Measurements from ENCODE around the gene TEAD1.

TEAD1 gene

GRCh38 chr11:12949453-12949852, 275.2 kb downstream of the TEAD1 start:
- no peak for DNase-seq (ENCODE audit: low read depth)
- TF ChIP-seq, protein P1, sequence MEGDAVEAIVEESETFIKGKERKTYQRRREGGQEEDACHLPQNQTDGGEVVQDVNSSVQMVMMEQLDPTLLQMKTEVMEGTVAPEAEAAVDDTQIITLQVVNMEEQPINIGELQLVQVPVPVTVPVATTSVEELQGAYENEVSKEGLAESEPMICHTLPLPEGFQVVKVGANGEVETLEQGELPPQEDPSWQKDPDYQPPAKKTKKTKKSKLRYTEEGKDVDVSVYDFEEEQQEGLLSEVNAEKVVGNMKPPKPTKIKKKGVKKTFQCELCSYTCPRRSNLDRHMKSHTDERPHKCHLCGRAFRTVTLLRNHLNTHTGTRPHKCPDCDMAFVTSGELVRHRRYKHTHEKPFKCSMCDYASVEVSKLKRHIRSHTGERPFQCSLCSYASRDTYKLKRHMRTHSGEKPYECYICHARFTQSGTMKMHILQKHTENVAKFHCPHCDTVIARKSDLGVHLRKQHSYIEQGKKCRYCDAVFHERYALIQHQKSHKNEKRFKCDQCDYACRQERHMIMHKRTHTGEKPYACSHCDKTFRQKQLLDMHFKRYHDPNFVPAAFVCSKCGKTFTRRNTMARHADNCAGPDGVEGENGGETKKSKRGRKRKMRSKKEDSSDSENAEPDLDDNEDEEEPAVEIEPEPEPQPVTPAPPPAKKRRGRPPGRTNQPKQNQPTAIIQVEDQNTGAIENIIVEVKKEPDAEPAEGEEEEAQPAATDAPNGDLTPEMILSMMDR (IDR thresholded peaks at IDR 0.05; ENCODE audit: control insufficient read depth, insufficient read depth, low read depth, low read length, missing control alignments) = no peak
- no peak overlapping the region for H3K4me3 ChIP-seq (ENCODE audit: control insufficient read depth, low read depth, low read length)

DNA sequence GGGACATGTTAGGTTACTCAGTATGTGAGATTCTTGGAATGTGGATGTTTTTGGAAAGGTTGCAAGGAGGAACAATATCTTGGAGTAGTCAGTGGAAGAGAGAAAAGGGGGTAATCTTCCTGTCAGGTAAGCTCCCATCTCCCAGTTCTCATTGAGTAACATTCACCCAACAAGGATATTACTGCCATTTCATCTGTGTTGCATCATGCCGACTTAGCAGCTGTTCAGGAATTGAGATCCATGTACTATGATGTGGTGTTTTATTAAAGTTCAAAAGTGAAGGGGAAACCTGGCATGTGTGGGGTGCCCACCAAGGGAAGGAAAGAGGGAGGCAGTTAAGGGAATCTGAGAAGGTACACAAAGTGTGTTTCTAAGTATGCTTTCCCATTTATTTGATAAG, 276.4 kb downstream of the TEAD1 start:
- no peak overlapping the region for H3K4me3 ChIP-seq (ENCODE audit: control insufficient read depth, low read depth, low read length)
- DNase-seq (ENCODE audit: low read depth) = no peak
- TF ChIP-seq, protein P1 (IDR thresholded peaks at IDR 0.05; ENCODE audit: control insufficient read depth, insufficient read depth, low read depth, low read length, missing control alignments) = no peak

- TF ChIP-seq, protein P1 (IDR thresholded peaks at IDR 0.05; ENCODE audit: control insufficient read depth, insufficient read depth, low read depth, low read length, missing control alignments) = no peak
- no peak for DNase-seq (ENCODE audit: low read depth)
- H3K4me3 ChIP-seq (ENCODE audit: control insufficient read depth, low read depth, low read length) = no peak overlapping the region
These were observed 277.2 kb downstream of the TEAD1 start for GRCh38 chr11:12951376-12951775.

DNA sequence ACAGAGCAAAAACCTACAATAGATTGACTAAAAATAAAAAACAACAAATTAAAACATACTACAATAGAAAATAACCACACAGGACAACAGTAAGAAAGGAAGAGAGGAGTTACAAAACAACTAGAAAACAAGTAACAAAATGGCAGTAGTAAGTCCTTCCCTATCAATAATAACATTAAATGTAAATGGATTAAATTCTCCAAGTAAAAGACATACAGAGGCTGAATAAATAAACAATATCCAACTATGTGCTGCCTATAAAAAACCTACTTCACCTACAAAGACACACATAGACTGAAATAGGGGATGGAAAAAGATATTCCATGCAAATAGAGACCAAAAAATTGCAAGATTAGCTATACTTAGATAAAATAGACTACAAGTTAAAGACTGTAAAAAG, 277.9 kb downstream of the TEAD1 start:
- no peak for DNase-seq (ENCODE audit: low read depth)
- no peak overlapping the region for H3K4me3 ChIP-seq (ENCODE audit: control insufficient read depth, low read depth, low read length)
- TF ChIP-seq, protein P1 (IDR thresholded peaks at IDR 0.05; ENCODE audit: control insufficient read depth, insufficient read depth, low read depth, low read length, missing control alignments) = no peak

DNA sequence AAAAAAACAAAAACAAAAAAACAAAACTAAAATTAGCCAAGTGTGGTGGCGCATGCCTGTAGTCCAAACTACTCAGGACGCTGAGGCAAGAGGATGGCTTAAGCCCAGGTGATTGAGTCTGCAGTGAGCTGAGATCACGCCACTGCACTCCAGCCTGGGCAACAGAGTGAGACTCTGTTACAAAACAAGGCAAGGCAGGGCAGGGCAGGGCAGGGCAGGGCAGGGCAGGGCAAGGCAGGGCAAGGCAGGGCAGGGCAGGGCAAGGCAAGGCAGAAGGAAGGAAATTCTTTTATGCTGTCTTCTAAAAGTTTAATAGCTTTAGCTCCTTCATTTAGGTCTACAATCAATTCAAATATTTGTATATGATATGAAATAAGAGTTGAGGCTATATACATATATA, 284.8 kb downstream of the TEAD1 start:
- H3K4me3 ChIP-seq (ENCODE audit: control insufficient read depth, low read depth, low read length) = no peak overlapping the region
- TF ChIP-seq, protein P1 (IDR thresholded peaks at IDR 0.05; ENCODE audit: control insufficient read depth, insufficient read depth, low read depth, low read length, missing control alignments) = no peak
- no peak for DNase-seq (ENCODE audit: low read depth)

DNA sequence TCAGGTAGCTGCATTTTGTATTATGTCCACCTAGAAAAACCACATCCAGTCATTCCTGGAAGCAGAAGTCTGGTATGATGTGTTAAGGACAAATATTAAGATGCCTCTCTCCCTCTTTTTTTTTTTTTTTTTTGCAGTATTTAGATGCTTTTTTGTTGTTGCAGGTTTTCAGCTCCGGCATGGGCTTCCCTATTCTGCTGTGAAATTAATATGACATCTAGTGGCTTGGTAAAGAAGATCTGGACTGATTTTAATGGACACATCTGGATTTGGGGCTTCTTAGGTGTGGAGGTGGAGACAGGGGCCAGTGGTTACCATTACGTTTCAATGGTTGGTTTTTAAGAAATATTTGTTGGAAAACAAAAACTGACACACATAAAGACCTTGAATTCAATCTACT, 287.4 kb downstream of the TEAD1 start:
- DNase-seq (ENCODE audit: low read depth) = no peak
- TF ChIP-seq, protein P1 (IDR thresholded peaks at IDR 0.05; ENCODE audit: control insufficient read depth, insufficient read depth, low read depth, low read length, missing control alignments) = peak; percentile 40

DNA sequence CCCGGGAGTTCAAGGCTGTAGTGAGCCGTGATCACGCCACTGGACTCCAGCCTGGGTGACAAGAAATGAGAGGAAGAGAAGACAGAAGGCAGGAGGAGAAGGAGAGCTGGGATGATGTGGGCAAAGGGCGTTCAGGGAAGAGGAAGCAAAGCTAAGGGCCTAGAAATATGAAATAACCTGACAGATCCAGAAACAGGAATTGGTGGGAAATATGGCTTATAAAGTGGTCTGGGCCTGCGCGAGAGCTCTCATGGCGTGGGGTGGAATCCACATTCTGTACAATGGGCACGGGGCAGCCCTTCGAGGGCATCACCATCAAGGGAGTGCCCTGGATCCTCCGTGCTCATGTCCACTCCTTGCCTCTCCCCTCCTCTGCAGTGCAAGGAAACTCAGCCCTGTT, 288.1 kb downstream of the TEAD1 start:
- TF ChIP-seq, protein P1 (IDR thresholded peaks at IDR 0.05; ENCODE audit: control insufficient read depth, insufficient read depth, low read depth, low read length, missing control alignments) = no peak
- no peak for DNase-seq (ENCODE audit: low read depth)
- no peak overlapping the region for H3K4me3 ChIP-seq (ENCODE audit: control insufficient read depth, low read depth, low read length)

More for the DNA sequence above, 287.4 kb downstream of the TEAD1 start:
- H3K4me3 ChIP-seq (ENCODE audit: control insufficient read depth, low read depth, low read length) = no peak overlapping the region
